IMR-90 (cell line): ENCODE measurements around the gene TROAP. TPM values are rescaled to one million over a fixed set of nuclear protein-coding genes. Genes with fewer than 3 reads are reported as not detected.

Experiments used
- ATAC-seq: fragments of 200-7000 bp; cut with Tn5 transposase; 2 replicates; pipeline ENCODE4 v1.9.1; 2020; ENCODE audit warnings: low read depth, mild to moderate bottlenecking, moderate library complexity
- BruUV-seq: library from RNA; stranded (reverse); fragments of 400-500 nt; replicated peaks from 2 replicates; lab custom pipeline; 2021; lab: Mats Ljungman, UMichigan
- CTCF ChIA-PET: fragments of 300-600 bp; formaldehyde crosslinking; extraction: SDS; loops from one replicate; lab custom pipeline; 2021; ENCODE audit warnings: antibody characterized with exemption; lab: Yijun Ruan, JAX
- POLR2A ChIA-PET: fragments of 300-600 bp; sonication (Branson Sonifier 250); formaldehyde crosslinking; loops from one replicate; lab custom pipeline; 2022; ENCODE audit warnings: antibody characterized with exemption; ENCODE audit not compliant: unreplicated experiment; lab: Charles Lee
- DNase-seq: peaks from one replicate; pipeline ENCODE4 v3.0.0; 2013
- H2AFZ ChIP-seq: replicated peaks from 2 replicates; pipeline ENCODE3; 2013; ENCODE audit warnings: low read length, mild to moderate bottlenecking; ENCODE audit not compliant: poor library complexity
- H2AK5ac ChIP-seq: 2 replicates; pipeline ENCODE4 v1.6.1; 2013; ENCODE audit warnings: low read depth, low read length, inconsistent platforms
- H2AK9ac ChIP-seq: replicated peaks from 2 replicates; pipeline ENCODE3; 2013; ENCODE audit warnings: mild to moderate bottlenecking, low read depth, low read length, moderate library complexity; ENCODE audit not compliant: poor library complexity
- H2BK120ac ChIP-seq: 2 replicates; pipeline ENCODE4 v1.6.1; 2013; ENCODE audit warnings: low read depth, low read length, inconsistent platforms
- H2BK15ac ChIP-seq: 3 replicates; pipeline ENCODE4 v1.6.1; 2013; ENCODE audit warnings: low read depth, low read length, inconsistent platforms
- H2BK20ac ChIP-seq: 2 replicates; pipeline ENCODE4 v1.6.1; 2013; ENCODE audit warnings: low read depth, mild to moderate bottlenecking, inconsistent platforms, low read length, moderate library complexity
- H2BK5ac ChIP-seq: 2 replicates; pipeline ENCODE4 v1.6.1; 2013; ENCODE audit warnings: mild to moderate bottlenecking, low read depth, low read length, inconsistent platforms; ENCODE audit not compliant: poor library complexity, severe bottlenecking
- H3K14ac ChIP-seq: replicated peaks from 2 replicates; pipeline ENCODE4 v1.6.1; 2013; ENCODE audit warnings: low read depth, low read length, inconsistent platforms
- H3K18ac ChIP-seq: 2 replicates; pipeline ENCODE4 v1.6.1; 2013; ENCODE audit warnings: low read depth, low read length, control low read depth
- H3K23ac ChIP-seq: 2 replicates; pipeline ENCODE4 v1.6.1; 2013; ENCODE audit warnings: low read depth, low read length, inconsistent platforms
- H3K27ac ChIP-seq: 2 replicates; pipeline ENCODE4 v1.5.1; 2013; ENCODE audit warnings: mild to moderate bottlenecking, control low read depth, low read length; ENCODE audit not compliant: insufficient read depth
- H3K27me3 ChIP-seq: 2 replicates; pipeline ENCODE4 v1.6.1; 2013; ENCODE audit warnings: low read length; ENCODE audit not compliant: control insufficient read depth, insufficient read depth
- H3K36me3 ChIP-seq: 2 replicates; pipeline ENCODE4 v1.6.1; 2013; ENCODE audit warnings: low read length, mixed read lengths; ENCODE audit not compliant: control insufficient read depth, insufficient read depth
- H3K4ac ChIP-seq: 2 replicates; pipeline ENCODE4 v1.6.1; 2013; ENCODE audit warnings: low read depth, low read length, inconsistent platforms
- H3K4me1 ChIP-seq: 2 replicates; pipeline ENCODE4 v1.6.1; 2013; ENCODE audit warnings: low read length, mixed read lengths; ENCODE audit not compliant: control insufficient read depth, insufficient read depth
- H3K4me2 ChIP-seq: 2 replicates; pipeline ENCODE4 v1.6.1; 2013; ENCODE audit warnings: low read depth, mild to moderate bottlenecking, control low read depth, low read length, moderate library complexity
- H3K4me3 ChIP-seq: 2 replicates; pipeline ENCODE4 v1.5.1; 2013; ENCODE audit warnings: low read depth, mild to moderate bottlenecking, control low read depth, low read length, moderate library complexity; ENCODE audit not compliant: insufficient read depth
- H3K56ac ChIP-seq: 2 replicates; pipeline ENCODE4 v1.6.1; 2013; ENCODE audit warnings: low read length, inconsistent platforms; ENCODE audit not compliant: insufficient read depth; ENCODE audit errors: extremely low read depth
- H3K79me1 ChIP-seq, 2 experiments: 2 replicates each; pipeline ENCODE4 v1.6.1; 2013; ENCODE audit warnings: low read length in 2 of 2, inconsistent platforms in 1 of 2, low read depth in 1 of 2
- H3K9ac ChIP-seq: 2 replicates; pipeline ENCODE4 v1.6.1; 2013; ENCODE audit warnings: low read depth, low read length, control low read depth
- H3K9me1 ChIP-seq: 2 replicates; pipeline ENCODE4 v1.6.1; 2013; ENCODE audit warnings: low read length, inconsistent platforms; ENCODE audit not compliant: insufficient read depth
- H3K9me3 ChIP-seq: 2 replicates; pipeline ENCODE4 v1.6.1; 2013; ENCODE audit warnings: low read length; ENCODE audit not compliant: control insufficient read depth, insufficient read depth
- H4K20me1 ChIP-seq: 2 replicates; pipeline ENCODE4 v1.6.1; 2013; ENCODE audit warnings: low read length, inconsistent platforms; ENCODE audit not compliant: insufficient read depth
- H4K5ac ChIP-seq: 2 replicates; pipeline ENCODE4 v1.6.1; 2013; ENCODE audit warnings: mild to moderate bottlenecking, low read depth, low read length, control low read depth
- H4K8ac ChIP-seq, 2 experiments: 2 replicates each; pipeline ENCODE4 v1.6.1; 2013; ENCODE audit warnings: low read depth in 2 of 2, low read length in 2 of 2, control low read depth in 1 of 2, inconsistent platforms in 1 of 2
- H4K91ac ChIP-seq: 2 replicates; pipeline ENCODE4 v1.6.1; 2013; ENCODE audit warnings: low read depth, low read length, inconsistent platforms; ENCODE audit not compliant: insufficient read depth
- BHLHE40 ChIP-seq: fragments of 150-350 bp; IDR thresholded peaks from 2 replicates; pipeline ENCODE4 v1.6.1; 2016; ENCODE audit warnings: mild to moderate bottlenecking, low read depth, low read length
- ELK1 ChIP-seq: fragments of 150-350 bp; IDR thresholded peaks from 2 replicates; pipeline ENCODE4 v1.6.1; 2016; ENCODE audit warnings: low read depth, mild to moderate bottlenecking, low read length, moderate library complexity, borderline replicate concordance
- NFE2L2 ChIP-seq: fragments of 150-350 bp; IDR thresholded peaks from 2 replicates; pipeline ENCODE4 v1.6.1; 2016; ENCODE audit warnings: low read depth, mild to moderate bottlenecking, low read length
- RFX5 ChIP-seq: IDR thresholded peaks from 2 replicates; pipeline ENCODE4 v1.8.0; 2012; ENCODE audit warnings: low read depth, mild to moderate bottlenecking, low read length, moderate library complexity
- SMC3 ChIP-seq: fragments of 150-350 bp; IDR thresholded peaks from 2 replicates; pipeline ENCODE4 v1.6.1; 2016; ENCODE audit warnings: low read depth, mild to moderate bottlenecking, antibody characterized with exemption, low read length, moderate library complexity
- WGBS, 2 experiments: methylation state at CpG; one replicate each; pipeline versions ENCODE4 v1.1.5 to v1.1.7; 2013; ENCODE audit warnings: missing lambda C conversion rate in 2 of 2; ENCODE audit not compliant: insufficient read length in 1 of 2; ENCODE audit errors: extremely low coverage in 2 of 2; 5-methylcytosine and 5-hydroxymethylcytosine counted together
- dilution Hi-C: fragments of 300-500 bp; cut with HindIII; formaldehyde crosslinking; loops from one replicate; pipeline ENCODE4 v1.14.3; 2018; ENCODE audit warnings: low sequenced_read_pairs; ENCODE audit not compliant: unreplicated experiment
- in situ Hi-C: fragments of 300-500 bp; cut with MboI; formaldehyde crosslinking; loops from 3 replicates; pipeline ENCODE4 v1.14.3; 2019; ENCODE audit warnings: low sequenced_read_pairs, inconsistent platforms, mixed read lengths
- intact Hi-C: fragments of 100-400 bp; cut with micrococcal nuclease; formaldehyde crosslinking; loops from 2 replicates; pipeline ENCODE4 v1.10.0; 2022
- polyA plus RNA-seq, 3 experiments: library from polyadenylated mRNA; depleted of rRNA; stranded (reverse); fragments of >200 nt; gene quantifications; 2 replicates each; pipeline ENCODE4 v1.2.3, GENCODE V29; 2012; ENCODE audit warnings: low replicate concordance in 1 of 3
- total RNA-seq: library from RNA; depleted of rRNA; stranded (reverse); fragments of >200 nt; gene quantifications from 2 replicates; pipeline ENCODE4 v1.2.3, GENCODE V29; 2012

TROAP gene
- total and polyA plus RNA-seq, 2 of the 4 experiments (the other 2 are of a cell fraction): 21.5 to 29.3 TPM

- ATAC-seq (no peak), DNase-seq (no peak)
- dilution Hi-C loops: no loop called here
- Histone ChIP-seq H4K8ac (no peak overlapping the region), H3K27me3 (peaks cover 2% of the 10 kb centered on the region; the same call in 1 of the 2 replicates), H3K18ac (no peak overlapping the region), H3K4me2 (no peak overlapping the region), H2BK20ac (no peak overlapping the region), H4K91ac (no peak overlapping the region), H3K4ac (no peak overlapping the region), H3K79me1 (peaks cover 0 to 23% of the 10 kb centered on the region in 2 experiments; a peak in 2 of 4 replicates), H2BK120ac (no peak overlapping the region), H3K56ac (no peak overlapping the region), H3K9ac (no peak overlapping the region), H3K4me3 (no peak overlapping the region), H4K5ac (no peak overlapping the region), H3K14ac (no peak overlapping the region), H2AFZ (no peak overlapping the region), H3K36me3 (peaks cover 17% of the 10 kb centered on the region), H2AK9ac (no peak overlapping the region), H3K27ac (no peak overlapping the region), H4K20me1 (peaks cover 40% of the 10 kb centered on the region), H3K9me3 (no peaks in the 10 kb centered on the region), H3K4me1 (no peaks in the 10 kb centered on the region), H2BK15ac (no peak overlapping the region), H3K9me1 (peaks cover 10% of the 10 kb centered on the region; the same call in 1 of the 2 replicates), H2BK5ac (no peak overlapping the region), H3K23ac (no peak overlapping the region), H2AK5ac (no peak overlapping the region)
- WGBS, 2 experiments: 98% methylated on average over 5 of the region's 7 CpGs; no CpG with 5 or more reads in 1 of the 2 experiments
- ChIA-PET CTCF (interaction anchor here (0.7 kb wide), 2 partner anchors 11 kb away, joined by 3 to 7 read pairs; no protein-coding TSS in a partner anchor), POLR2A (interaction anchor here (1.2 kb wide), 1 partner anchor 9 kb away, joined by 3 read pairs; no protein-coding TSS in a partner anchor)
- no peak for TF ChIP-seq NFE2L2
- no peak for TF ChIP-seq SMC3
- no peak for TF ChIP-seq RFX5
- TF ChIP-seq BHLHE40: no peak
- TF ChIP-seq ELK1: no peak
- in situ Hi-C loops: no loop called here
- no TSS peak for BruUV-seq
- intact Hi-C loops: no loop called here
Observed at GRCh38 chr12:49277466-49277865, 45.6 kb upstream of the TROAP start.
